GM19372 (cell line): ENCODE results near the gene DCDC2C.

Experiments
- ATAC-seq: cut with Tn5 transposase; IDR thresholded peaks from one replicate; pipeline ENCODE4 v1.9.1; 2021; ENCODE audit warnings: mild to moderate bottlenecking, low read depth, moderate library complexity; ENCODE audit not compliant: unreplicated experiment

Gene DCDC2C

DNA sequence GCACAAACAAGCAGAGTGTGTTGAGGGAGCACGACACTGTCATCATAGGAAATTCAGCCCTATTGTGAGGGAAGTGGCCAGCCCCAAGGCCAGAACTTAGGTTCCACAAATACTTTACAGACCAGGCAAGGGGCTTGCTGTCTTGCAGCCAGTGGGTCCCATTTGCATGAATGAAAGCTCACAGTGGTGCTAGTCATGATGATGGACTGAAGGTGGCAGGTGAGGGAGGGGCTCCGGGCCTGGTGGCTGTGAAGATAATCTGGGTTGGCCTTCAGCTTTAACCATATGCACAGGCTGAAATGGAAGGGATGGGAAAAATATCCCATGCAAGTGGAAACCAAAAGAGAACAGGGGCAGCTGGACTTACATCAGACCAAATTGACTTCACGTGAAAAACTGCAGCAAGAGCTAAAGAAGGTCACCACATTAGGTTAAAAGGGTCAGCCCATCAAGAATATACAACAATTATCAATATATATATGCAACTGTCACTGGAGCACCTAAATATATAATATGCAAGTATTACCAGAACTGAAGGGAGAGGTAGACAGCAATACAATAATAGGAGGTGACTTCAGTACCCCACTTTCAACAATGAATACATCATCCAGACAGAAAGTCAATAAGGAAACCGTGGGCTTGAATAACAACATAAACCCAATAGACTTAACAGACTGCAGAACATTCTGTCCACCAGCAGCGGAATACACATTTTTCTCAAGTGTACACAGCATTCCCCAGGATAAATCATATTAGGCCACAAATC is 39.6 kb downstream of the DCDC2C start:
- no peak for ATAC-seq

DNA sequence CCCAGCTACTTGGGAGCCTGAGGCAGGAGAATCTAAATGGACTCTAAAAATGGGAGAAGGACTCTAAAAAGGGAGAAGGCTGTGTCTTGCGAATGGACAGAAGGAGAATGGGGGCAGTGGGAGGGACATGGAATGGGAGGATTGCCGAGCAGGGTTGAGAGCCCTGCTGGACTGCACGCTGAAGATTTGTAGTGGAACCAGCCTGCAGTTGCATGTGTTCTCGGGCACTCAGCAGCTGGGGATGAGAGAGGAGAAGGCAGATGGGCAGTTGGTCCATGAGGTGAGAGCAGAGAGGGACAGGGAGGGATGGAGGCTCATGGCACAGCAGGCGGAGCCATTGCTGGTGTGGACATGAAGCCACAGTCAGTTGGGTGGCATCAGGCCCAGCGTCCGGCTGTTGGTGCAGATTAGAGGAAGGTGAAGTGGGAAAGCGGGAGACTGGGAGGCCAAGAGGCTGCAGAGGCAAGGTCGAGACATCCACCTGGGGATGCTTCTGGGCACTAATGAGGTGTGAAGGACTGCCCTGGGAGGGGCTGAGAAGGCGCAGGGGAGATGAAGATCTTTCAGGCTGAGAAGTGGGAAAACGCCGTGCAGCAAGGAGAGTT is 40.7 kb downstream of the DCDC2C start:
- no peak for ATAC-seq

DNA sequence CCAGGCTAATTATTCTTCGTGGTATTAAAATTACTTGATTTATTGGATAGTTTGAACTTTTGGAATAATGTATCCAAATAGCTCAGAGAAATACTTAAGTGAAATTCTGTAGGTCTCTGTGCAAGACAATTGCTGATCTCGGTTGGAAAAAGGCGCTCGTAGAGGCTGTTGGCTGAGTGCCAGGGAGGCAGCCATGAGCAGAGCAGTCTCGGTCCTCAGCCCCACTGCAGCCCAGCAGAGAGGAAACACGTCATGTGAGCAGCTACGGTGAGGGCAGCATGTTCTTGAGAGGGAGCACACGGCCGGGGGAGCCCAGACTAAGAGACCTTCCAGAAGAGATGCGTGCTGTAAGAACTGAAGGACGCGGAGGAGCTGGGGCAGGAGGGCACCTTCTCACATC is 42.5 kb downstream of the DCDC2C start:
- no peak for ATAC-seq

- ATAC-seq, result no peak
These were observed 43.8 kb downstream of the DCDC2C start for GRCh38 chr2:3747032-3747654.

GRCh38 chr2:3747826-3748225 is 44.5 kb downstream of the DCDC2C start:
- ATAC-seq, result no peak

DNA sequence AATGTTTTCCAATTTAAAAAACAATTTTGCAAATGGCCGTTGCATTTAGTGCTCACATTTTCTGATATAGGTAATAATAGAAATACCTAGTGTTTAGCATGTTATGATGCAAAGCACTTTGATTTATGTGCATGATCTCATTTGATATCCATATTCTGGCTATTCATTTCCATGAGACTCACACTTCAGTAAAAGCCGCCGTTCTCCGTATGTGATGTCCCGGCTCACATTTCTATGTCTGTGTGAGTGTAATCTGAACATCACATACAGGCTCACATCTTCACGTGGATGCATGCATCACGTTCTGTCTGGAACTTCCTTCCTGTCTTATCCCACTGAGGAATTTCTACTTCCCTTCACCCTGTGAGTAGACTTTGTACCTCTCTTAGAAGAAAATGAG is 45.8 kb downstream of the DCDC2C start:
- ATAC-seq, result no peak

- no peak for ATAC-seq
These were observed 47.9 kb downstream of the DCDC2C start for GRCh38 chr2:3751251-3751650.

GRCh38 chr2:3751806-3752205 is 48.4 kb downstream of the DCDC2C start:
- ATAC-seq, result no peak

GRCh38 chr2:3752376-3752775 is 49.0 kb downstream of the DCDC2C start:
- ATAC-seq, result no peak

GRCh38 chr2:3753561-3753960 is 50.2 kb downstream of the DCDC2C start:
- no peak for ATAC-seq

- ATAC-seq, result no peak
These were observed 50.9 kb downstream of the DCDC2C start for GRCh38 chr2:3754280-3754679.

DNA sequence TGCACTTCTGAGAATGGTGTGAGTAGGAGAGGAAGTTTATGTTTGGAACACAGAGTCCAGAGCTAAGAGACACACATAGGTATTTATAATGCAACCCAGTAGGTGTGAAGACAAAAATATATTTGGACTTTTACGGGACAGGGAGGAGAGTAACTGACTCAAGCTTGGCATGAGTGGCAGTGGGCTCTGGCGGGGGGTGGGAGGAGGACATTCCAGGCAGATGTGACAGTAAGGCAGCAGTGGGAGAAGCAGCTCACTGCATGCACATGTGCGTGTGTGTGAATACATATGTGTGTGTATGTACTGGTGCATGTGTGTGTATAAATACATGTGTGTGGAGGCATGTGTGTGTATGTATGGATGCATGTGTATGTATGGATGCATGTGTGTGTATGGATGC is 51.4 kb downstream of the DCDC2C start:
- no peak for ATAC-seq

DNA sequence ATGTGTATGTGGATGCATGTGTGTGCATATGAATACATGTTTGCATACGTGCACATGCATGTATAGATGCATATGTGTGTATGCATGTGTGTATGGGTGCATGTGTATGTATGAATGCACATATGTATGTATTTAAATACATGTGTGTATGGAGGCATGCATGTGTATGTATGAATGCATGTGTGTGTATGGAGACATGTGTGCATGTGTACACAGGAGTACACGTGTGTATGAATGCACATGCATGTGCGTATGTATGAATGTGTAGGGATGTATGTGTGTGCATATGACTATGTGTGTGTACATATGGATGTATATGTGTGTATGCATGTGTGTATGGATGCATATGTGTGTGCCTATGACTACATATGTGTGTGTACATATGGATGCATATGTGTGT is 51.9 kb downstream of the DCDC2C start:
- no peak for ATAC-seq

GRCh38 chr2:3756306-3756705 is 52.9 kb downstream of the DCDC2C start:
- no peak for ATAC-seq

DNA sequence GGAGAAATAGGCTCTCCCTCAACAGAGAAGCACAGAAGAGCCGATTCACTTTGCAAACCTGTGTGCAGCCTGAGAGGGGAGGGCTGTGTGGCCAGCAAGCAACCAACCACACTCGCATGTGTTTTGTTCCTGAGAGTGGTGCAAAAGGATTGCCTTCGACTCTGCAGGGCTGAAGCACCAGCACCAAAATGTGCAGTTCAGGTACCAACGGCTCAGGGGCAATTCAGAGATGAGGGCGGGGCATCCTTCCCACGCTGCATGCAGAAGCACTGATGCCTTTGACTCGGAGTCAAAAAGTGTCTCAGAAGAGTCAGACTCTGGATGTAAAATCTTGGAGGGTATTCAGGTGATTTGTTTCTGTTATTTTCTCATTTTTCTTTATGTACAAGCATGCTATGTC is 55.5 kb downstream of the DCDC2C start:
- no peak for ATAC-seq

GRCh38 chr2:3759331-3759730 is 56.0 kb downstream of the DCDC2C start:
- no peak for ATAC-seq

DNA sequence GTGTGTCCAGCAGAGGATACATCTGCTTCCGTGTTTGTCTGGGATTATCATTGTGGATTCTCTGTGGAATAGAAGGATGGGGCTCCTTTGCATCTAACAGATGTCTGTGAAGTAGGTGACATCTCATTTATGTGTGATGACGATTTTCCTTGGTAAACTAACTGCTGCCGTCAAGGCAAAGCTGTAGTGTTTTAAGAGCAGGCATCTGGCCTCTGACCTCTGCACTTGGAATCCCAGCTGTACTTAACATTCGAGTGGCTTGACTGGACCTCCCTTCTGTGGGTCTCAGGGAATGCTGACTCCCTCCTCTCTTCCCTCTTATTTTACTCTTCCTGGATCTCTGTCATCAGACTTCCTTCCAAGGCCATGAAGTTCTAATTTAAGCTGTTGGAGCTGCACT is 56.4 kb downstream of the DCDC2C start:
- no peak for ATAC-seq

GRCh38 chr2:3761272-3761671 is 57.9 kb downstream of the DCDC2C start:
- ATAC-seq, result no peak

- no peak for ATAC-seq
These were observed 59.5 kb downstream of the DCDC2C start for GRCh38 chr2:3762771-3763447.

DNA sequence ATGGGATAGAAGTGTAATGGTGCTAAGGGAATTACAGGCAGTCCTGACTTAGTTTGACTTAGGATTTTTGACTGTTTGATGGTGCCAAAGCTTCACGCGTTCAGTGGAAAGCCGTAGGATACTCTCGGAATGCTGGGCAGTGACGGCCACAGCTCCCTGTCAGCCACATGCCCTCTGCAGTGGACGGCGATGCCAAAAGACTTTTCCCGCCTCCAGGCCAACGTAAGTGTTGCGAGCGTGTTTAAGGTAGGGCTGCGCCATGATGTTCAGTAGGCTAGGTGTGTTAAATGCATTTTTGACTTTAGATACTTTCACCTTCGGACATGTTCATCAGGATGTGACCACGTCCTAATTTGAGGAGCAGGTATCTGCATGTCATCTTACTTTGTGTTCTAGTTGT is 63.4 kb downstream of the DCDC2C start:
- ATAC-seq, result no peak

DNA sequence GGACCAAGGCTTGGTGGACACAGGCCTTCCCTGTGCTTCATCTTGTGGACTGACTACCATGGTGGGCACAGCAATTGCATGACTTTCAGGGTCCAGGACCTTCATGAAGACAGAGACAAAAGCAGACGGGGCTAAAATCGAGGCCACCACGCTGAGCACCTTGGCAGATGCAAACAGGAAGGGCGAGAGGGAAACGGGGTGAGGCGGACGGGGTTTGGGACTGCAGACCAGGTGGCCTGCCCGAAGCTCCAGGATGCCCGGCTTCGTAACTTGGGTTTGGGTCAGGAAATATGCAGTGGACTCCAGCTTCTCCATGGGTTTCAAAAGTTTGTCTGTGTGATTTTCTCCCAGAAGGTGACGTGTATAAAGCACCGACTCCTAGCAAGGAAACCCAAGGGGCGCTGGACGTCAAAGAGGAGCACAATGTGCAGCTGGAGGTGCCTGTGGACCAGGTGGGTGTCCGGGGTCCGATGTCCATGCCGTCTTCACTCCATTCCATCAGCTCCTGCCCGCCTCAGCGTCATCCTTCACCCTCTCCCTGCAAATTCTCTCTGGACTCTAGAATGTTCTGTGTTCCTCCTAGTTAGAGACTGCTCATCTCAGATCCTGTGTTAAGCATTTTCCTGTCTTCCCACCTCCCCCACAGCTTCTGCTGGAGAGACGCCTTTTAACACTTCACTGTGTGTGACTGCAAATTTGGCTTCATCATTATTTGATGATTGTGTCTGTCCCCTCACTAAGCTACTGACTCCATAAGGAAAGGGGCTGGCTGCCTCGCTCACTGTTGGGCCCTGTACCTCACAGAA is 65.8 kb downstream of the DCDC2C start:
- ATAC-seq, result no peak
